Type B pancreatic cell (in vitro differentiated cells): Measurements from ENCODE around the gene DOCK4. TPM values are rescaled to one million over a fixed set of nuclear protein-coding genes. Genes with fewer than 3 reads are reported as not detected.

Source experiments
- DNase-seq: peaks from one replicate; pipeline ENCODE4 v3.0.0; 2021; ENCODE audit warnings: mixed read lengths; ENCODE audit not compliant: unreplicated experiment; ENCODE audit errors: extremely low spot score
- H3K27ac Mint-ChIP-seq: 2 replicates; pipeline ENCODE4 v1.8.0; 2021; ENCODE audit warnings: mild to moderate bottlenecking, mixed read lengths
- H3K27me3 Mint-ChIP-seq: 2 replicates; pipeline ENCODE4 v1.8.0; 2021; ENCODE audit warnings: mixed read lengths
- H3K36me3 Mint-ChIP-seq: 2 replicates; pipeline ENCODE4 v1.8.0; 2021; ENCODE audit warnings: mixed read lengths
- H3K4me1 Mint-ChIP-seq: one replicate; pipeline ENCODE4 v1.8.0; 2021; ENCODE audit warnings: mixed read lengths; ENCODE audit not compliant: unreplicated experiment
- H3K4me3 Mint-ChIP-seq: 2 replicates; pipeline ENCODE4 v1.8.0; 2021; ENCODE audit warnings: mild to moderate bottlenecking, mixed read lengths
- H3K9me3 Mint-ChIP-seq: 2 replicates; pipeline ENCODE4 v1.8.0; 2021; ENCODE audit warnings: mixed read lengths
- total RNA-seq: library from RNA; stranded (reverse); gene quantifications from 2 replicates; pipeline ENCODE4 v1.2.1, GENCODE V29; 2021; ENCODE audit warnings: low replicate concordance
- TF ChIP-seq, protein P1 (sequence below): fragments of 200-600 bp; sonication (generic); conservative IDR thresholded peaks from 2 replicates; pipeline ENCODE4 v1.5.0; 2021; ENCODE audit warnings: antibody characterized with exemption, mild to moderate bottlenecking

DOCK4 gene
- total RNA-seq, 1 donor from 2014 or later, result 24.6 TPM

DNA sequence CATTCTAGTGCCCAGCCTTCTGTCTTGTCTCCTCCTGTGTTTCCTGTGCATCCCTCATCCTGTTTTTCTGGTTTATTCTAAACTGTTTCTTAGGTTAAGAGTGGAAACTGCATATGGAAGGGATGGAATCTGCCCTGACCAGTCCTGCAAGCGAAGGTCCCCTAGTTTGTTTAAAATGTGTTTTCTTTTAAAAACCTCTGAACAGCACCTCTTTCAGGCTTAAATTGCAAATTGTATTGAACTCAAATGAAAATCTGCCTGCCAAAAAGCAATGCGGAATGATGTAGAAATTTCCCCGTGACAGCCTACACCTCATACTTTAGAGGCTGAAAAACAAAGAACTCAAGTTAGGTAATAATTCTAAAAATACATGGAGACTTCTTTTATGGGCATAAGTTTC, 421.1 kb downstream of the DOCK4 start:
- TF ChIP-seq, protein P1, sequence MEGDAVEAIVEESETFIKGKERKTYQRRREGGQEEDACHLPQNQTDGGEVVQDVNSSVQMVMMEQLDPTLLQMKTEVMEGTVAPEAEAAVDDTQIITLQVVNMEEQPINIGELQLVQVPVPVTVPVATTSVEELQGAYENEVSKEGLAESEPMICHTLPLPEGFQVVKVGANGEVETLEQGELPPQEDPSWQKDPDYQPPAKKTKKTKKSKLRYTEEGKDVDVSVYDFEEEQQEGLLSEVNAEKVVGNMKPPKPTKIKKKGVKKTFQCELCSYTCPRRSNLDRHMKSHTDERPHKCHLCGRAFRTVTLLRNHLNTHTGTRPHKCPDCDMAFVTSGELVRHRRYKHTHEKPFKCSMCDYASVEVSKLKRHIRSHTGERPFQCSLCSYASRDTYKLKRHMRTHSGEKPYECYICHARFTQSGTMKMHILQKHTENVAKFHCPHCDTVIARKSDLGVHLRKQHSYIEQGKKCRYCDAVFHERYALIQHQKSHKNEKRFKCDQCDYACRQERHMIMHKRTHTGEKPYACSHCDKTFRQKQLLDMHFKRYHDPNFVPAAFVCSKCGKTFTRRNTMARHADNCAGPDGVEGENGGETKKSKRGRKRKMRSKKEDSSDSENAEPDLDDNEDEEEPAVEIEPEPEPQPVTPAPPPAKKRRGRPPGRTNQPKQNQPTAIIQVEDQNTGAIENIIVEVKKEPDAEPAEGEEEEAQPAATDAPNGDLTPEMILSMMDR, result no peak
- H3K9me3 Mint-ChIP-seq, result peaks cover 5% of the 10 kb centered on the region
- DNase-seq, result no peak
- H3K27me3 Mint-ChIP-seq, result no peaks in the 10 kb centered on the region
- peaks cover 18% of the 10 kb centered on the region for H3K4me1 Mint-ChIP-seq
- H3K27ac Mint-ChIP-seq, result peak overlapping the region; percentile 73
- H3K4me3 Mint-ChIP-seq, result peak overlapping the region; percentile 63
- peaks cover 50% of the 10 kb centered on the region for H3K36me3 Mint-ChIP-seq

DNA sequence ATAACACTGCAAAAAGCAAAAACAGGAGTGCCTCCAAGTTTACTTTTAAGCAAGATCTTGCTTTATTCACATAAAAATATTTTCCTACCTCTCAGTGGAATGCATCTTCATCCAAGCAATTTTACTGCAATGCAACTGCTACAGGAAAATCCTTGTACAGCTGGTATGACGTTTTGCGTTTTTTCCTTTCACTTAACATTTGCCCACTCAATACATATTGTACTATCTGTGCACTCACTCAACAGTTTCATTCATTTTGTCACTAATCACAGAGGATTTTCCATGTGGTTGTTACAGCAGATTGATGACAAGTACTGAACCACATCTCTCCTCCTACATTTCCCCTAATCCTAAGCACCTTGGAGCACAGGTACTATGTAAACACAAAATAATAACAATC, 421.9 kb downstream of the DOCK4 start:
- Mint-ChIP-seq H3K36me3 (peaks cover 53% of the 10 kb centered on the region), H3K4me3 (no peak overlapping the region), H3K4me1 (peaks cover 18% of the 10 kb centered on the region), H3K9me3 (peaks cover 5% of the 10 kb centered on the region), H3K27ac (peak overlapping the region; percentile 73), H3K27me3 (no peaks in the 10 kb centered on the region)
- no peak for DNase-seq
- TF ChIP-seq, protein P1, result no peak

DNA sequence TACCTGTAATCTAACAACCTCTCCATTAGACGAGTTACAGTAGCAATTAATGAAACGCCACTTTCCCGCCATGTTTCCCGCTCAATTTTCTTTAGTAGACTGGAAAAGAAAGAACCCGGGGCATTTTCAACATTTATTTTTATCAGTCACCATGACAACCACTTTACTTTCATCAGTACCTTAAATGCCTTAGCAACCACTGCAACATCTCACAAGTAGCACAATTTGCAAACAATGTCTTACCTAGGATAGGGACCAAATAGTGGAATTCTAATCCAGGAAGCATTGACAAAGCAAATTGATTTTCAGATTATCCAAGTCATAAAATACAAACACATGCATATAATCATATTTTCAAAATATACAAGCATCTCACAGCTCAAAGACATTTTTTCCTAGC, 422.3 kb downstream of the DOCK4 start:
- TF ChIP-seq, protein P1, result no peak
- H3K27me3 Mint-ChIP-seq, result no peaks in the 10 kb centered on the region
- DNase-seq, result no peak
- peaks cover 18% of the 10 kb centered on the region for H3K4me1 Mint-ChIP-seq
- peaks cover 49% of the 10 kb centered on the region for H3K36me3 Mint-ChIP-seq
- H3K9me3 Mint-ChIP-seq, result peaks cover 5% of the 10 kb centered on the region
- no peak overlapping the region for H3K4me3 Mint-ChIP-seq
- no peak overlapping the region for H3K27ac Mint-ChIP-seq

DNA sequence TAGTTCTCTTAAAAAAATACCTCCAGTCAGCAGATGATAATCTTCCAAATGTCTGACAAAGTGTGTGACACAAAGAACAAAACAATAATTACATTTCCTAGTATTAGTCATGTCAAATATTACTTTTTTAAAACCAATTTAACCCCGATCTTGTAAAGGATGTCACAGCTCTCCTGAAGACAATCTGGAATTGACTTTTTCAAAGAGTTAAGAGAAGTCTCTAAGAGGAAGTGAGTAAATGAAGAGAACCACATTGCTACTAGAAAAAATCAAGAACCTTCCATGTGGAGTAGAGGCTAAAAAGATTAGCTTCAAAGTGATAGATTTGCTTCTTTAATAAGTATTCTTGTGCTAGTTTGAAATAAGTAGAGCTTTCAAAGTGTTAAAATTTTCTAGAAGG, 425.7 kb downstream of the DOCK4 start:
- Mint-ChIP-seq H3K9me3 (no peaks in the 10 kb centered on the region), H3K4me1 (peaks cover 11% of the 10 kb centered on the region), H3K4me3 (no peak overlapping the region), H3K27me3 (no peaks in the 10 kb centered on the region), H3K36me3 (peaks cover 55% of the 10 kb centered on the region), H3K27ac (no peak overlapping the region)
- TF ChIP-seq, protein P1, result no peak
- DNase-seq, result no peak

DNA sequence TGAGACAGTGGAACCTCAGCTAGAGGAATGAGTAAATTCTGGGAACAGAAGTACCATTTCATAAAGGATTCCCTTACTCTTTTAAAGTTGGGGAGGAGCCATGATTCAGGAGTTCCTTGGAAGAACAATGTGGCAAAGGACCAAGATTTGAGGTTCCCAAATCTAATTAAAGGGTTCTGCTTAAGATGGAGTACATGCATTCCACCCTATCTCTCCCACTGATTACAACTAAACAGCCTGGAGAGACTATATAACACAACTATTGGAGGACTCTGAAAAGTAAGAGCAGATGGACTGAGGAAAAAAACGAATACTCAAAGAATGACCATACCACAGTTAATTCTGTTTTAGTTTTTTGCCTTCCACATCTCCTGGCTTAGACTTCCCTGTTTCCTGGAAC, 431.0 kb downstream of the DOCK4 start:
- no peaks in the 10 kb centered on the region for H3K9me3 Mint-ChIP-seq
- no peaks in the 10 kb centered on the region for H3K27me3 Mint-ChIP-seq
- no peak overlapping the region for H3K4me3 Mint-ChIP-seq
- peaks cover 36% of the 10 kb centered on the region for H3K36me3 Mint-ChIP-seq
- H3K4me1 Mint-ChIP-seq, result no peaks in the 10 kb centered on the region
- DNase-seq, result no peak
- TF ChIP-seq, protein P1, result no peak
- no peak overlapping the region for H3K27ac Mint-ChIP-seq

DNA sequence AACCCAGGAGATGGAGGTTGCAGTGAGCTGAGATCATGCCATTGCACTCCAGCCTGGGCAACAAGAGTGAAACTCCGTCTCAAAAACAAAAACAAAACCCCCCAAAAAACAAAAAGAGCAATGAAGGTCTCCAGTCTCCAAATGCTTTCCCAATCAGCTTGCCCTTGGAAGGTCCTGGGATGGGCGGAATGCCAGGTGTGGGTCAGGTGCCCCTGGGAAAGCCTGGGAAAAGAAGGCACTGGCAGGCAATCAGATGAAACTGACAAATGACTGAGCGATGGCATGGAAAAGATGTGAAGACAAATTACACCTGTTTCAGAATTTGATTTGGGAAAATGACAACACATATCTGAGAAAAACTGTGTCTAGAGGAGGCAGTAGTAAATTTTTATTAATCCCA, 433.5 kb downstream of the DOCK4 start:
- peaks cover 36% of the 10 kb centered on the region for H3K36me3 Mint-ChIP-seq
- no peaks in the 10 kb centered on the region for H3K9me3 Mint-ChIP-seq
- no peak overlapping the region for H3K4me3 Mint-ChIP-seq
- TF ChIP-seq, protein P1, result no peak
- no peak overlapping the region for H3K27ac Mint-ChIP-seq
- H3K4me1 Mint-ChIP-seq, result no peaks in the 10 kb centered on the region
- no peak for DNase-seq
- H3K27me3 Mint-ChIP-seq, result no peaks in the 10 kb centered on the region
